Neutrophil (primary cell): ENCODE results near the gene PPARGC1A.

ENCODE experiments used
- H3K27ac ChIP-seq: fragments of 200-600 bp; sonication (generic); 2 replicates; pipeline ENCODE4 v1.5.1; 2016; ENCODE audit warnings: mild to moderate bottlenecking, moderate library complexity
- H3K27me3 ChIP-seq: fragments of 200-600 bp; sonication (generic); 2 replicates; pipeline ENCODE4 v1.6.0; 2016; ENCODE audit warnings: mild to moderate bottlenecking
- H3K36me3 ChIP-seq: fragments of 200-600 bp; sonication (generic); 2 replicates; pipeline ENCODE4 v1.5.1; 2017
- H3K4me1 ChIP-seq, 2 experiments: fragments of 200-600 bp in 1 of 2; sonication (generic) in 1 of 2; 1 replicate in 1 of 2; 2 replicates in 1 of 2; pipeline versions ENCODE4 v1.5.1 to v1.6.1; 2013 to 2016; ENCODE audit warnings: low read depth in 1 of 2, low read length in 1 of 2, mild to moderate bottlenecking in 1 of 2, moderate library complexity in 1 of 2; ENCODE audit not compliant: control insufficient read depth in 1 of 2, insufficient read depth in 1 of 2
- H3K4me3 ChIP-seq, 2 experiments: fragments of 200-600 bp in 1 of 2; sonication (generic) in 1 of 2; 1 replicate in 1 of 2; 2 replicates in 1 of 2; pipeline ENCODE4 v1.5.1; 2013 to 2016; ENCODE audit warnings: low read depth in 1 of 2, low read length in 1 of 2, mild to moderate bottlenecking in 1 of 2, moderate library complexity in 1 of 2
- H3K9me3 ChIP-seq: fragments of 200-600 bp; sonication (generic); 2 replicates; pipeline ENCODE4 v1.5.1; 2016
- TF ChIP-seq, protein P1 (sequence below): fragments of 200-600 bp; sonication (generic); IDR thresholded peaks from 2 replicates; pipeline ENCODE4 v1.5.1; 2016; ENCODE audit warnings: antibody characterized with exemption

Gene PPARGC1A

GRCh38 chr4:23909671-23910070 is 19.8 kb upstream of the PPARGC1A start:
- H3K36me3 ChIP-seq = no peaks in the 10 kb centered on the region
- no peaks in the 10 kb centered on the region for H3K27me3 ChIP-seq
- TF ChIP-seq, protein P1, sequence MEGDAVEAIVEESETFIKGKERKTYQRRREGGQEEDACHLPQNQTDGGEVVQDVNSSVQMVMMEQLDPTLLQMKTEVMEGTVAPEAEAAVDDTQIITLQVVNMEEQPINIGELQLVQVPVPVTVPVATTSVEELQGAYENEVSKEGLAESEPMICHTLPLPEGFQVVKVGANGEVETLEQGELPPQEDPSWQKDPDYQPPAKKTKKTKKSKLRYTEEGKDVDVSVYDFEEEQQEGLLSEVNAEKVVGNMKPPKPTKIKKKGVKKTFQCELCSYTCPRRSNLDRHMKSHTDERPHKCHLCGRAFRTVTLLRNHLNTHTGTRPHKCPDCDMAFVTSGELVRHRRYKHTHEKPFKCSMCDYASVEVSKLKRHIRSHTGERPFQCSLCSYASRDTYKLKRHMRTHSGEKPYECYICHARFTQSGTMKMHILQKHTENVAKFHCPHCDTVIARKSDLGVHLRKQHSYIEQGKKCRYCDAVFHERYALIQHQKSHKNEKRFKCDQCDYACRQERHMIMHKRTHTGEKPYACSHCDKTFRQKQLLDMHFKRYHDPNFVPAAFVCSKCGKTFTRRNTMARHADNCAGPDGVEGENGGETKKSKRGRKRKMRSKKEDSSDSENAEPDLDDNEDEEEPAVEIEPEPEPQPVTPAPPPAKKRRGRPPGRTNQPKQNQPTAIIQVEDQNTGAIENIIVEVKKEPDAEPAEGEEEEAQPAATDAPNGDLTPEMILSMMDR = no peak
- H3K4me3 ChIP-seq = no peak overlapping the region
- no peak overlapping the region for H3K27ac ChIP-seq
- H3K9me3 ChIP-seq = no peaks in the 10 kb centered on the region
- no peaks in the 10 kb centered on the region for H3K4me1 ChIP-seq

- Histone ChIP-seq H3K4me1 (no peaks in the 10 kb centered on the region), H3K4me3 (no peak overlapping the region), H3K36me3 (no peaks in the 10 kb centered on the region), H3K27ac (no peak overlapping the region), H3K9me3 (no peaks in the 10 kb centered on the region), H3K27me3 (no peaks in the 10 kb centered on the region)
- TF ChIP-seq, protein P1 = no peak
Measured at GRCh38 chr4:23906839-23907238, 17.0 kb upstream of the PPARGC1A start.

GRCh38 chr4:23904639-23905071 is 14.8 kb upstream of the PPARGC1A start:
- TF ChIP-seq, protein P1 = no peak
- Histone ChIP-seq H3K36me3 (no peaks in the 10 kb centered on the region), H3K9me3 (no peaks in the 10 kb centered on the region), H3K4me3 (no peak overlapping the region), H3K4me1 (no peaks in the 10 kb centered on the region), H3K27ac (no peak overlapping the region), H3K27me3 (no peaks in the 10 kb centered on the region)

- Histone ChIP-seq H3K27ac (no peak overlapping the region), H3K9me3 (no peaks in the 10 kb centered on the region), H3K27me3 (no peaks in the 10 kb centered on the region), H3K4me3 (no peak overlapping the region), H3K4me1 (no peaks in the 10 kb centered on the region), H3K36me3 (no peaks in the 10 kb centered on the region)
- TF ChIP-seq, protein P1 = no peak
Measured at GRCh38 chr4:23903859-23904438, 14.1 kb upstream of the PPARGC1A start.

- H3K4me3 ChIP-seq = no peak overlapping the region
- no peaks in the 10 kb centered on the region for H3K4me1 ChIP-seq
- TF ChIP-seq, protein P1 = no peak
- H3K36me3 ChIP-seq = no peaks in the 10 kb centered on the region
- H3K9me3 ChIP-seq = no peaks in the 10 kb centered on the region
- H3K27ac ChIP-seq = no peak overlapping the region
- no peaks in the 10 kb centered on the region for H3K27me3 ChIP-seq
Measured at GRCh38 chr4:23902222-23902804, 12.5 kb upstream of the PPARGC1A start.
